Measurements from ENCODE around the gene IFT81. TPM values are rescaled to one million over a fixed set of nuclear protein-coding genes. Genes with fewer than 3 reads are reported as not detected.

IFT81 gene
- total RNA-seq, 1 donor from 2014 or later, result 12.2 TPM

GRCh38 chr12:110126557-110126956, 2.4 kb downstream of the IFT81 start:
- intact Hi-C loops (cut with micrococcal nuclease), result no loop called here
- TF ChIP-seq CTCF (IDR thresholded peaks at IDR 0.05; ENCODE audit: borderline replicate concordance), result no peak
- Histone ChIP-seq H3K27me3 (ENCODE audit: low read depth) (no peaks in the 10 kb centered on the region), H3K9me3 (replicated peaks) (no peaks in the 10 kb centered on the region), H3K4me3 (no peak overlapping the region), H3K27ac (replicated peaks) (no peak overlapping the region), H3K36me3 (peaks cover 19% of the 10 kb centered on the region), H3K4me1 (peaks cover 43% of the 10 kb centered on the region)
- DNase-seq, result no peak

GRCh38 chr12:110134691-110135411, 10.7 kb downstream of the IFT81 start:
- H3K27me3 ChIP-seq (ENCODE audit: low read depth), result no peaks in the 10 kb centered on the region
- no peak for TF ChIP-seq CTCF (IDR thresholded peaks at IDR 0.05; ENCODE audit: borderline replicate concordance)
- DNase-seq, result no peak
- no peaks in the 10 kb centered on the region for H3K9me3 ChIP-seq (replicated peaks)
- no peak overlapping the region for H3K4me3 ChIP-seq
- peaks cover 76% of the 10 kb centered on the region for H3K36me3 ChIP-seq
- H3K27ac ChIP-seq (replicated peaks), result no peak overlapping the region
- intact Hi-C loops (cut with micrococcal nuclease), result no loop called here
- peaks cover 2% of the 10 kb centered on the region for H3K4me1 ChIP-seq

- H3K4me3 ChIP-seq, result no peak overlapping the region
- no peak for TF ChIP-seq CTCF (IDR thresholded peaks at IDR 0.05; ENCODE audit: borderline replicate concordance)
- no peaks in the 10 kb centered on the region for H3K27me3 ChIP-seq (ENCODE audit: low read depth)
- H3K9me3 ChIP-seq (replicated peaks), result no peaks in the 10 kb centered on the region
- no peak overlapping the region for H3K27ac ChIP-seq (replicated peaks)
- intact Hi-C loops (cut with micrococcal nuclease), result no loop called here
- no peak for DNase-seq
- H3K36me3 ChIP-seq, result peaks cover 74% of the 10 kb centered on the region
- H3K4me1 ChIP-seq, result no peaks in the 10 kb centered on the region
Observed at GRCh38 chr12:110135806-110136205, 11.6 kb downstream of the IFT81 start.

GRCh38 chr12:110137786-110138185, 13.6 kb downstream of the IFT81 start:
- no peaks in the 10 kb centered on the region for H3K27me3 ChIP-seq (ENCODE audit: low read depth)
- DNase-seq, result no peak
- no peak overlapping the region for H3K4me3 ChIP-seq
- H3K9me3 ChIP-seq (replicated peaks), result no peaks in the 10 kb centered on the region
- no peak for TF ChIP-seq CTCF (IDR thresholded peaks at IDR 0.05; ENCODE audit: borderline replicate concordance)
- intact Hi-C loops (cut with micrococcal nuclease), result no loop called here
- H3K4me1 ChIP-seq, result peaks cover 10% of the 10 kb centered on the region
- no peak overlapping the region for H3K27ac ChIP-seq (replicated peaks)
- H3K36me3 ChIP-seq, result peaks cover 60% of the 10 kb centered on the region

GRCh38 chr12:110141389-110141788, 17.2 kb downstream of the IFT81 start:
- Histone ChIP-seq H3K27me3 (ENCODE audit: low read depth) (no peaks in the 10 kb centered on the region), H3K27ac (replicated peaks) (peak overlapping the region; percentile 45), H3K4me3 (no peak overlapping the region), H3K36me3 (peaks cover 47% of the 10 kb centered on the region), H3K4me1 (peaks cover 10% of the 10 kb centered on the region), H3K9me3 (replicated peaks) (no peaks in the 10 kb centered on the region)
- intact Hi-C loops (cut with micrococcal nuclease), result no loop called here
- TF ChIP-seq CTCF (IDR thresholded peaks at IDR 0.05; ENCODE audit: borderline replicate concordance), result no peak
- peak; percentile 55 for DNase-seq

All from left ventricle myocardium inferior (tissue), 1 donor.